WTC11 (cell line): ENCODE measurements around the gene GRM7. TPM values are rescaled to one million over a fixed set of nuclear protein-coding genes. Genes with fewer than 3 reads are reported as not detected.

ENCODE experiments used
- ATAC-seq: fragments of 200-7000 bp; cut with Tn5 transposase; 2 replicates; pipeline ENCODE4 v1.10.0; 2021; ENCODE audit warnings: mild to moderate bottlenecking, moderate library complexity
- CTCF ChIA-PET: fragments of 300-600 bp; sonication (Branson Sonifier 250); formaldehyde crosslinking; loops from one replicate; lab custom pipeline; 2021; ENCODE audit warnings: antibody characterized with exemption; lab: Charles Lee
- POLR2A ChIA-PET: fragments of 350-600 bp; sonication (Branson Sonifier 250); formaldehyde crosslinking; loops from one replicate; lab custom pipeline; 2021; ENCODE audit warnings: antibody characterized with exemption; lab: Charles Lee
- DNase-seq: peaks from one replicate; pipeline ENCODE4 v3.0.0; 2021; ENCODE audit warnings: low spot score
- H3K27ac Mint-ChIP-seq: 2 replicates; pipeline ENCODE4 v1.8.0; 2021; ENCODE audit warnings: mixed read lengths
- H3K27me3 Mint-ChIP-seq: 2 replicates; pipeline ENCODE4 v1.8.0; 2021; ENCODE audit warnings: low read depth, mild to moderate bottlenecking, moderate library complexity, mixed read lengths
- H3K36me3 Mint-ChIP-seq: 2 replicates; pipeline ENCODE4 v1.8.0; 2021; ENCODE audit warnings: mixed read lengths
- H3K4me1 Mint-ChIP-seq: 2 replicates; pipeline ENCODE4 v1.8.0; 2022; ENCODE audit warnings: mixed read lengths
- H3K4me3 Mint-ChIP-seq: 2 replicates; pipeline ENCODE4 v1.8.0; 2021; ENCODE audit warnings: mild to moderate bottlenecking, moderate library complexity, mixed read lengths
- H3K9me3 Mint-ChIP-seq: 2 replicates; pipeline ENCODE4 v1.8.0; 2021; ENCODE audit warnings: mixed read lengths
- CREM ChIP-seq: sonication (generic); formaldehyde crosslinking; IDR thresholded peaks from 2 replicates; pipeline ENCODE4 v1.8.1; 2022; ENCODE audit warnings: mild to moderate bottlenecking, missing genetic modification reagents, moderate library complexity
- GTF2I ChIP-seq: fragments of 250-450 bp; sonication (Bioruptor Pico); conservative IDR thresholded peaks from 2 replicates; pipeline ENCODE4 v1.4.0; 2021; ENCODE audit warnings: mild to moderate bottlenecking
- KAT7 ChIP-seq: sonication (generic); formaldehyde crosslinking; IDR thresholded peaks from 2 replicates; pipeline ENCODE4 v1.8.1; 2023; ENCODE audit warnings: missing genetic modification reagents, mild to moderate bottlenecking, borderline replicate concordance
- NFATC4 ChIP-seq: fragments of 250-450 bp; sonication (Bioruptor Pico); IDR thresholded peaks from 2 replicates; pipeline ENCODE4 v1.9.0; 2021; ENCODE audit warnings: mild to moderate bottlenecking
- NR3C1 ChIP-seq: sonication (generic); formaldehyde crosslinking; conservative IDR thresholded peaks from 2 replicates; pipeline ENCODE4 v1.8.1; 2023; ENCODE audit warnings: low read depth, mild to moderate bottlenecking, missing genetic modification reagents
- PRDM15 ChIP-seq: sonication (generic); formaldehyde crosslinking; IDR thresholded peaks from 2 replicates; pipeline ENCODE4 v1.8.0; 2022; ENCODE audit warnings: missing genetic modification reagents
- PRRX2 ChIP-seq: fragments of 250-450 bp; sonication (Bioruptor Pico); IDR thresholded peaks from 2 replicates; pipeline ENCODE4 v1.8.0; 2021; ENCODE audit warnings: mild to moderate bottlenecking
- ZNF138 ChIP-seq: sonication (generic); formaldehyde crosslinking; conservative IDR thresholded peaks from 2 replicates; pipeline ENCODE4 v1.8.1; 2022; ENCODE audit warnings: mild to moderate bottlenecking, moderate library complexity, missing genetic modification reagents
- ZNF671 ChIP-seq: fragments of 250-450 bp; sonication (Bioruptor Pico); IDR thresholded peaks from 2 replicates; pipeline ENCODE4 v1.8.0; 2021; ENCODE audit warnings: mild to moderate bottlenecking
- ZSCAN18 ChIP-seq: fragments of 250-450 bp; sonication (Bioruptor Pico); IDR thresholded peaks from 2 replicates; pipeline ENCODE4 v2.1.2; 2022; ENCODE audit warnings: mild to moderate bottlenecking, moderate library complexity
- total RNA-seq: library from RNA; stranded (reverse); gene quantifications from 3 replicates; pipeline ENCODE4 v1.2.3, GENCODE V29; 2021
- TF ChIP-seq, protein P1 (sequence below): sonication (generic); formaldehyde crosslinking; IDR thresholded peaks from 2 replicates; pipeline ENCODE4 v1.8.1; 2022; ENCODE audit warnings: low read depth, missing genetic modification reagents, borderline replicate concordance
- TF ChIP-seq, protein P2 (sequence below): sonication (generic); formaldehyde crosslinking; IDR thresholded peaks from 2 replicates; pipeline ENCODE4 v1.8.1; 2022; ENCODE audit warnings: low read depth, mild to moderate bottlenecking, moderate library complexity, missing genetic modification reagents, borderline replicate concordance
- TF ChIP-seq, protein P3 (sequence below): sonication (generic); formaldehyde crosslinking; IDR thresholded peaks from 2 replicates; pipeline ENCODE4 v1.8.1; 2023; ENCODE audit warnings: mild to moderate bottlenecking, missing genetic modification reagents, moderate library complexity

GRM7 gene
- total RNA-seq, 1 experiment from 2014 or later: 0.42 TPM

DNA sequence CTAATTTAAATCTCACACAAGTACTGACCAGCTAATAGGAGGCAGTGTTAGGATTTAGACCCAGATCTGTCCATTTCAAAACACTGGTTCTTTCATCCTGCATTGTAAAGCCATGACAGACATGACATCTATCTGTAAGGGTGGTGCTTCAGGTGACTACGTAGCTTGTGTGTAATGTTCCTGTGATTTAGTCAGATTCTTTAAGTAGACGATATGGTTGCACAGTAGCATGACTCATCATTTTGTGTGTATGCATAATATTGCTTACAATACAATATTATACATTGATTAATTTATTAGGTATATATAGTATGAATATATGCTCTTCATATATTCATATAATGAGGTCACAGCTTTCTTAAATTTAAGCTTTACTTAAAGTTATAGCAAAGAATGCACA lies 628.5 kb downstream of the GRM7 start (continued):
- TF ChIP-seq, protein P1, sequence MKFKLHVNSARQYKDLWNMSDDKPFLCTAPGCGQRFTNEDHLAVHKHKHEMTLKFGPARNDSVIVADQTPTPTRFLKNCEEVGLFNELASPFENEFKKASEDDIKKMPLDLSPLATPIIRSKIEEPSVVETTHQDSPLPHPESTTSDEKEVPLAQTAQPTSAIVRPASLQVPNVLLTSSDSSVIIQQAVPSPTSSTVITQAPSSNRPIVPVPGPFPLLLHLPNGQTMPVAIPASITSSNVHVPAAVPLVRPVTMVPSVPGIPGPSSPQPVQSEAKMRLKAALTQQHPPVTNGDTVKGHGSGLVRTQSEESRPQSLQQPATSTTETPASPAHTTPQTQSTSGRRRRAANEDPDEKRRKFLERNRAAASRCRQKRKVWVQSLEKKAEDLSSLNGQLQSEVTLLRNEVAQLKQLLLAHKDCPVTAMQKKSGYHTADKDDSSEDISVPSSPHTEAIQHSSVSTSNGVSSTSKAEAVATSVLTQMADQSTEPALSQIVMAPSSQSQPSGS (CRISPR knock-in tag): no peak
- TF ChIP-seq, protein P2, sequence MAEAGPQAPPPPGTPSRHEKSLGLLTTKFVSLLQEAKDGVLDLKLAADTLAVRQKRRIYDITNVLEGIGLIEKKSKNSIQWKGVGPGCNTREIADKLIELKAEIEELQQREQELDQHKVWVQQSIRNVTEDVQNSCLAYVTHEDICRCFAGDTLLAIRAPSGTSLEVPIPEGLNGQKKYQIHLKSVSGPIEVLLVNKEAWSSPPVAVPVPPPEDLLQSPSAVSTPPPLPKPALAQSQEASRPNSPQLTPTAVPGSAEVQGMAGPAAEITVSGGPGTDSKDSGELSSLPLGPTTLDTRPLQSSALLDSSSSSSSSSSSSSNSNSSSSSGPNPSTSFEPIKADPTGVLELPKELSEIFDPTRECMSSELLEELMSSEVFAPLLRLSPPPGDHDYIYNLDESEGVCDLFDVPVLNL (CRISPR knock-in tag): no peak
- TF ChIP-seq NR3C1 (CRISPR knock-in tag) (no peak), ZNF671 (CRISPR knock-in tag) (no peak), GTF2I (CRISPR knock-in tag) (no peak), ZNF138 (no peak), KAT7 (no peak), ZSCAN18 (no peak), CREM (CRISPR knock-in tag) (no peak)
- TF ChIP-seq, protein P3, sequence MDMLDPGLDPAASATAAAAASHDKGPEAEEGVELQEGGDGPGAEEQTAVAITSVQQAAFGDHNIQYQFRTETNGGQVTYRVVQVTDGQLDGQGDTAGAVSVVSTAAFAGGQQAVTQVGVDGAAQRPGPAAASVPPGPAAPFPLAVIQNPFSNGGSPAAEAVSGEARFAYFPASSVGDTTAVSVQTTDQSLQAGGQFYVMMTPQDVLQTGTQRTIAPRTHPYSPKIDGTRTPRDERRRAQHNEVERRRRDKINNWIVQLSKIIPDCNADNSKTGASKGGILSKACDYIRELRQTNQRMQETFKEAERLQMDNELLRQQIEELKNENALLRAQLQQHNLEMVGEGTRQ (CRISPR knock-in tag): no peak

DNA sequence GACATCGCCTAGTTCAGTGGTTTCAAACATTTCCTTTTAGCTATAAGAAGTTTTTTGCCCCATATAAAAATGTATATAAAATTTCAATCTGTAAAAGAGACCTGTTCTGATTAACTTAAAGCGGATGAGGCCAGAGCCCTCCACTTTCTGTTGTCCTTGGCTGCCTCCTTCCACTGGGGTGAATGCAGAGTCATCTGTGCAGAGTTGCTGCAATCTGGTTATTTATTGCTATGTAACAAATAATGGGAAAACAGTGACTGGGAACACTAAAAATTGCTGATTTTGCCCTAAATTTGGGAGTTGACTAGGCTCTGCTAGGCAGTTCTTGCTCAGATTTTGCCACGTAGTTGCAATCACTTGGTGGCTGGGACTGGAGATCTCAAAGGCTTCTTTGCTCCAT lies 637.8 kb downstream of the GRM7 start:
- ChIA-PET POLR2A (no interaction called here), CTCF (no interaction called here)

More for the DNA sequence above, 637.8 kb downstream of the GRM7 start:
- Mint-ChIP-seq H3K4me1 (no peaks in the 10 kb centered on the region), H3K36me3 (no peaks in the 10 kb centered on the region), H3K9me3 (peaks cover 27% of the 10 kb centered on the region), H3K4me3 (no peak overlapping the region), H3K27me3 (no peaks in the 10 kb centered on the region), H3K27ac (no peak overlapping the region)
- DNase-seq (no peak), ATAC-seq (no peak)
- TF ChIP-seq PRDM15 (CRISPR knock-in tag): no peak
- no peak for TF ChIP-seq PRRX2 (CRISPR knock-in tag)
- TF ChIP-seq NFATC4 (CRISPR knock-in tag): no peak
- TF ChIP-seq, all 79 proteins: peak for 0
